Chondrocyte (in vitro differentiated cells): ENCODE data around the gene AKT1. TPM values are rescaled to one million over a fixed set of nuclear protein-coding genes. Genes with fewer than 3 reads are reported as not detected.

Source experiments
- DNase-seq: peaks from one replicate; pipeline ENCODE4 v3.0.0; 2021; ENCODE audit warnings: mixed read lengths, low spot score
- H3K27ac Mint-ChIP-seq: one replicate; pipeline ENCODE4 v1.8.0; 2021; ENCODE audit warnings: mild to moderate bottlenecking, moderate library complexity, mixed read lengths; ENCODE audit not compliant: unreplicated experiment
- H3K27me3 Mint-ChIP-seq: 2 replicates; pipeline ENCODE4 v1.8.0; 2021; ENCODE audit warnings: low read depth, mixed read lengths
- H3K36me3 Mint-ChIP-seq: 2 replicates; pipeline ENCODE4 v1.8.0; 2021; ENCODE audit warnings: low read depth, mixed read lengths
- H3K4me1 Mint-ChIP-seq: 2 replicates; pipeline ENCODE4 v1.8.0; 2021; ENCODE audit warnings: low read depth, mild to moderate bottlenecking, mixed read lengths
- H3K4me3 Mint-ChIP-seq: one replicate; pipeline ENCODE4 v1.8.0; 2021; ENCODE audit warnings: mild to moderate bottlenecking, moderate library complexity, mixed read lengths; ENCODE audit not compliant: unreplicated experiment
- H3K9me3 Mint-ChIP-seq: 2 replicates; pipeline ENCODE4 v1.8.0; 2021; ENCODE audit warnings: low read depth, mixed read lengths
- total RNA-seq: library from RNA; stranded (reverse); gene quantifications from 3 replicates; pipeline ENCODE4 v1.2.1, GENCODE V29; 2021
- TF ChIP-seq, protein P1 (sequence below): fragments of 200-600 bp; sonication (generic); IDR thresholded peaks from 2 replicates; pipeline ENCODE4 v1.5.0; 2021; ENCODE audit warnings: antibody characterized with exemption, mild to moderate bottlenecking, moderate library complexity

The AKT1 gene
- total RNA-seq, 1 donor from 2014 or later, result 156 TPM

DNA sequence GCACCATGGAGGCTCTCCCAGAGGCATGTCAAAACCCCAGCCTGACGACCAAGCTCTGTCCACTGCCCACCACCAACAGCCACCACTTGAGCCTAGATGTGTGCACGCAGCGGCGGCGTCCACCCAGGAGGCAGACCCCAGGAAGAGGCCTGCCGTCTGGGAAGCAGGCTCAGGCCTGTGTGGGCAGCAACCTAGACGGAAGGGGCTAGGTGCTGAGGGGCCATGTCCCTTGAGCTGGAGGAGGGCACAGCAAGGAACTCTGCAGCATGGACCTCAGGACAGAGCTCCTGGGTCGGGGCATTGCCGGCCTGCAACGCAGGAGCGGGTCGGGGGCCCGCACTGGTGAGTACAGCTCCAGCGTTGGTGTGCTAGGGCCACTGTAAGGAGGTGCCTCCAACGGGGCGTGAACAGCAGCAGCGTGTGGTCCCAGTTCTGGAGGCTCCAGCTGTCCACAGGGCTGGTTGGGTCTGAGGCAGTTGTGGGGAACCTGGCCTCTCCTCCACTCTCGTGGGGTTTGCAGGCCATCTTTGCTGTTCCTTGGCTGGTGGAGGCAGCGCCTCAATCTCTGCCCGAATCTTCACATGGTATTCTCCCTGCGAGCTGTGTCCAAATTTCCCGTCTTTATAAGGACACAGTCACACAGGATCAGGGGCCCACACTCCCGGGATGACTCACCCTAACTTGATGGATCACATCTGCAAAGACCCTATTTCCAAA, 25.8 kb upstream of the AKT1 start:
- Mint-ChIP-seq H3K9me3 (peaks cover 3% of the 10 kb centered on the region), H3K27ac (no peak overlapping the region), H3K4me1 (peaks cover 14% of the 10 kb centered on the region), H3K36me3 (no peaks in the 10 kb centered on the region), H3K27me3 (no peaks in the 10 kb centered on the region), H3K4me3 (no peak overlapping the region)
- peak; percentile 85 for DNase-seq
- TF ChIP-seq, protein P1, sequence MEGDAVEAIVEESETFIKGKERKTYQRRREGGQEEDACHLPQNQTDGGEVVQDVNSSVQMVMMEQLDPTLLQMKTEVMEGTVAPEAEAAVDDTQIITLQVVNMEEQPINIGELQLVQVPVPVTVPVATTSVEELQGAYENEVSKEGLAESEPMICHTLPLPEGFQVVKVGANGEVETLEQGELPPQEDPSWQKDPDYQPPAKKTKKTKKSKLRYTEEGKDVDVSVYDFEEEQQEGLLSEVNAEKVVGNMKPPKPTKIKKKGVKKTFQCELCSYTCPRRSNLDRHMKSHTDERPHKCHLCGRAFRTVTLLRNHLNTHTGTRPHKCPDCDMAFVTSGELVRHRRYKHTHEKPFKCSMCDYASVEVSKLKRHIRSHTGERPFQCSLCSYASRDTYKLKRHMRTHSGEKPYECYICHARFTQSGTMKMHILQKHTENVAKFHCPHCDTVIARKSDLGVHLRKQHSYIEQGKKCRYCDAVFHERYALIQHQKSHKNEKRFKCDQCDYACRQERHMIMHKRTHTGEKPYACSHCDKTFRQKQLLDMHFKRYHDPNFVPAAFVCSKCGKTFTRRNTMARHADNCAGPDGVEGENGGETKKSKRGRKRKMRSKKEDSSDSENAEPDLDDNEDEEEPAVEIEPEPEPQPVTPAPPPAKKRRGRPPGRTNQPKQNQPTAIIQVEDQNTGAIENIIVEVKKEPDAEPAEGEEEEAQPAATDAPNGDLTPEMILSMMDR, result no peak

DNA sequence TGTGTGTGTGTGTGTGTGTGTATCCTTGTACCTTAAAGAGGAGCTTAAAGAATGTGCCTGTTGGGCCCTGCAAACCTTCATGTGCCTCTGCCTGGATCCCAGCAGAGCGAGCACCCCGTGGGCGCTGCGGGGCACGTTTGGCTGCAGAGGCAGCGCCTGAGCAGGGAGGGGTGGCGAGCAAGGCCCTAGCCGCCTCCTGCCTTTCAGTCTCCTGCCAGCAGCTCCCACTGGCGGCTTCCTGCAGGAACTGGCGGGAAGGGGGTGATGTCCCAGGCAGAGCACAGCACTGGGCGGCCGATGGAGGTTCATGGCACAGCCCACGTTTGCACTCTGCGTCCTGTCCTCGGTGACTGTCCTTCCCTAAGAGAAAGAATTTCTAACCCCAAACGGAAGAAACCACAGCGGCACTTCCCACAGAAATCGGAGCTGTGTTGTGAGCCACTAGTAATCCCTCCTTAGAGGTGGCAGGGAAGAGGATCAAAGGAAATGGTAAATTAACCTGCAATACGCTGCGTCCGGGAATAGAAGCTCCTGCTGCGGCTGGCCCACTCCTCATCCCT, 25.2 kb upstream of the AKT1 start:
- Mint-ChIP-seq H3K27me3 (no peaks in the 10 kb centered on the region), H3K27ac (no peak overlapping the region), H3K36me3 (no peaks in the 10 kb centered on the region), H3K9me3 (peaks cover 3% of the 10 kb centered on the region), H3K4me3 (no peak overlapping the region), H3K4me1 (peaks cover 10% of the 10 kb centered on the region)
- DNase-seq, result peak; percentile 86
- TF ChIP-seq, protein P1, result peak; percentile 75

DNA sequence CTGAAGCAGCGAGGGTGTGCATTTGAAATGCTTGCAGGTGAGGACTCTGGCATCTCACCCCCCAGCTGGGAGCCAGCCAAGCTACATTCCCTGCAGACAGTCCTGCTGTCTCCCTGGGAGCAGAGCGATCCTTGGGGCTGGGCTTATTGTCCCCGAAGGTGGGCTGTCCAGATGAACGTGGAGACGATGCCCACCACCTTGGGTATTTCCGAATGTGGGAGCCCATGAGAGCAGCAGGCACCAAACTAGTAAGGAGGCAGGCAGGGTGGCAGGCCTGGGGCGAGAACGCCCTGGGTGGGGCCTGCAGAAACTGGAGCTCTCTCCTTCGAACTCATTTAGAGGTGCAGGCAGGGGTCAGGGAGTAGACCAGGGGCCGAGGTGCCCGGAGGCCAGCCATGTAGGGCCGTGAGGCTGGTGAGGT, 23.8 kb upstream of the AKT1 start:
- TF ChIP-seq, protein P1, result no peak
- Mint-ChIP-seq H3K27ac (no peak overlapping the region), H3K9me3 (peaks cover under 1% of the 10 kb centered on the region), H3K4me3 (no peak overlapping the region), H3K27me3 (no peaks in the 10 kb centered on the region), H3K36me3 (no peaks in the 10 kb centered on the region), H3K4me1 (peaks cover 12% of the 10 kb centered on the region)
- peak; percentile 77 for DNase-seq

DNA sequence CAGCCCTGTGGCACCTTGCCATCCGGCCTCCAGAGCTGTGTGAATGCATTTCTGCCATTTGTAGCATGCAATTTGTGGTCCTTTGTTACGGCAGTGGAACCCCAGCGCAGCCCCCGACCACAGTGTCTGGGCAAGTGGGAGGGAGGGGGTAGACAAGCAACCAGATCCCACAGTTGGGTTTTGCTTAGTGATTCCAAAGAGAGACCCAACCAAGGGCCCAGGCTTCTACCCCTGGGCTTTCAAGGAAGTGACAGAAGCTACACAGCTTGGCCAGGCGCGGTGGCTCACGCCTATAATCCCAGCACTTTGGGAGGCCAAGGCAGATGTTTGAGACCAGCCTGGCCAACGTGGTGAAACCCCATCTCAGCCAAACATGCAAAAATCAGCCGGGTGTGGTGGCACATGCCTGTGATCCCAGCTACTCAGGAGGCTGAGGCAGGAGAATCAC, 23.2 kb upstream of the AKT1 start:
- Mint-ChIP-seq H3K27me3 (no peaks in the 10 kb centered on the region), H3K27ac (no peak overlapping the region), H3K36me3 (no peaks in the 10 kb centered on the region), H3K4me3 (no peak overlapping the region), H3K9me3 (no peaks in the 10 kb centered on the region), H3K4me1 (peaks cover 17% of the 10 kb centered on the region)
- peak; percentile 50 for DNase-seq
- TF ChIP-seq, protein P1, result no peak

DNA sequence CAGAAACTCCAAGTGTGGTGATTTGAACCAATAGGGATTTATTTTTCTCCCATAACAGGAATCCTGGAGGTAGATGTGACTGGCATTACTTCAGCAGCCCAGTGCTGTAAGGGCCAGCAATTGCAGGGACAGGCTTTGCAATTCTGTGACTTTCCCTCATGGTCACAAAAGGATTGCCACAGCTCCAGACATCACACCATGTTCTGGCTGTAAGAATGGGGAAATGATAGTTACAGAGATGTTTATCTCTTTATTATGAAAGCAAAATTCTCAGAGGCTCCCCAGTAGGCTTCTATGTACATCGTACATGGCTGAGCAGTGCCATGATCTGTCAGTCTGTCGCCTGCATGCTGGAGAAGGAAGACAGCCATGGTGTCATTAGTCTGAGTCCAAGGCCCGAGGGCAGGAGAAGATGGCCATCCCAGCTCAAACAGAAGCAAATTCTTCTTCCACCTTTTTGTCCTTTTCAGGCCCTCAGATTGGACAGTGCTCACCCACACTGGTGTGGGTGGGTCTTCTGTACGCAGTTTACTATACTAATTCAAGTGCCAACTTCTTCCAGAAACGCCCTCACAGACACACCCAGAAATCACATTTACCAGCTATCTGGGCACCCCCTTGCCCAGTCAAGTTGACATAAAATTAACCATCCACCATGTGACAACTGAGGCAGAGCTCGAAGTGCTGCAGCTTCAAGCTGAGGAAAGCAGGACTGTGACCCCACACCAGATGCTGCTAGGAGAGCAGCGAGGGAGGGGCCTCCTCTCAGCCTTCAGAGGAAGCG, 22.6 kb upstream of the AKT1 start:
- no peaks in the 10 kb centered on the region for H3K9me3 Mint-ChIP-seq
- DNase-seq, result peak; percentile 20
- TF ChIP-seq, protein P1, result no peak

More for the DNA sequence above, 22.6 kb upstream of the AKT1 start:
- Mint-ChIP-seq H3K4me1 (peaks cover 17% of the 10 kb centered on the region), H3K4me3 (no peak overlapping the region), H3K36me3 (no peaks in the 10 kb centered on the region), H3K27me3 (no peaks in the 10 kb centered on the region), H3K27ac (no peak overlapping the region)
